B cell (primary cell): ENCODE data around the gene RAP1GAP2. TPM values are rescaled to one million over a fixed set of nuclear protein-coding genes. Genes with fewer than 3 reads are reported as not detected.

Source experiments
- ATAC-seq: fragments of 200-7000 bp; cut with Tn5 transposase; one replicate; pipeline ENCODE4 v1.10.0; 2021; ENCODE audit warnings: low read depth, mild to moderate bottlenecking, moderate number of reproducible peaks, moderate library complexity
- CTCF ChIA-PET: fragments of 350-600 bp; sonication (Branson Sonifier 250); formaldehyde crosslinking; loops from one replicate; lab custom pipeline; 2021; ENCODE audit warnings: antibody characterized with exemption, inconsistent platforms; lab: Charles Lee
- POLR2A ChIA-PET: fragments of 350-600 bp; sonication (Branson Sonifier 250); formaldehyde crosslinking; loops from one replicate; lab custom pipeline; 2021; ENCODE audit warnings: antibody characterized with exemption; lab: Charles Lee
- DNase-seq: peaks from one replicate; pipeline ENCODE4 v3.0.0; 2013
- H2AFZ ChIP-seq: 2 replicates; pipeline ENCODE4 v1.6.1; 2012; ENCODE audit warnings: mild to moderate bottlenecking, low read depth, low read length; ENCODE audit not compliant: insufficient read depth, poor library complexity, severe bottlenecking
- H3K27ac ChIP-seq, 2 donors: 1 replicate in 1 of 2; 2 replicates in 1 of 2; pipeline ENCODE4 v1.5.1; 2012 to 2013; ENCODE audit warnings: low read length in 2 of 2, mild to moderate bottlenecking in 2 of 2, moderate library complexity in 1 of 2
- H3K27me3 ChIP-seq, 4 experiments: fragments of 200-600 bp in 1 of 4; sonication (generic) in 1 of 4; replicated peaks in 1 of 4; 1 replicate in 2 of 4; 2 replicates in 2 of 4; pipeline versions ENCODE4 v1.6.1 to v1.7.0; 2013 to 2016; ENCODE audit warnings: low read length in 3 of 4, mild to moderate bottlenecking in 2 of 4, mixed read lengths in 1 of 4, moderate library complexity in 1 of 4; ENCODE audit not compliant: insufficient read depth in 4 of 4, control insufficient read depth in 3 of 4; ENCODE audit errors: control extremely low read depth in 1 of 4
- H3K36me3 ChIP-seq, 2 experiments: replicated peaks in 1 of 2; 1 replicate in 1 of 2; 2 replicates in 1 of 2; pipeline versions ENCODE4 v1.6.1 to v1.7.1; 2013; ENCODE audit warnings: low read length in 1 of 2; ENCODE audit not compliant: insufficient read depth in 2 of 2, control insufficient read depth in 1 of 2; ENCODE audit errors: control extremely low read depth in 1 of 2, extremely low read depth in 1 of 2
- H3K4me1 ChIP-seq, 2 donors: fragments of 200-600 bp in 1 of 2; sonication (generic) in 1 of 2; 1 replicate in 1 of 2; 2 replicates in 1 of 2; pipeline versions ENCODE4 v1.5.1 to v1.6.1; 2013 to 2017; ENCODE audit warnings: low read length in 2 of 2; ENCODE audit not compliant: control insufficient read depth in 2 of 2, insufficient read depth in 2 of 2
- H3K4me2 ChIP-seq: replicated peaks from 2 replicates; pipeline ENCODE3; 2012; ENCODE audit warnings: mild to moderate bottlenecking, low read depth, low read length; ENCODE audit not compliant: poor library complexity, severe bottlenecking
- H3K4me3 ChIP-seq, 5 experiments: fragments of 200-600 bp in 1 of 5; sonication (generic) in 1 of 5; 1 replicate in 3 of 5; 2 replicates in 2 of 5; pipeline versions ENCODE4 v1.5.1 to v1.7.0; 2011 to 2016; ENCODE audit warnings: low read length in 4 of 5, mild to moderate bottlenecking in 4 of 5, low read depth in 2 of 5, control low read depth in 1 of 5, moderate library complexity in 1 of 5; ENCODE audit not compliant: insufficient read depth in 1 of 5; ENCODE audit errors: control extremely low read depth in 1 of 5, extremely low read depth in 1 of 5
- H3K79me2 ChIP-seq: fragments of 200-600 bp; sonication (generic); one replicate; pipeline ENCODE4 v1.6.0; 2016; ENCODE audit warnings: low read length; ENCODE audit not compliant: control insufficient read depth, insufficient read depth
- H3K9ac ChIP-seq: fragments of 200-600 bp; sonication (generic); 2 replicates; pipeline ENCODE4 v1.6.1; 2017; ENCODE audit warnings: mild to moderate bottlenecking, low read length, moderate library complexity
- H3K9me3 ChIP-seq, 3 donors: one replicate each; pipeline versions ENCODE4 v1.6.1 to v1.7.1; 2013; ENCODE audit warnings: low read length in 2 of 3; ENCODE audit not compliant: control insufficient read depth in 2 of 3, insufficient read depth in 1 of 3; ENCODE audit errors: control extremely low read depth in 1 of 3
- H4K20me1 ChIP-seq: 2 replicates; pipeline ENCODE4 v1.6.0; 2012; ENCODE audit warnings: mild to moderate bottlenecking, low read length; ENCODE audit not compliant: insufficient read depth, control insufficient read depth, poor library complexity, severe bottlenecking
- H3K27ac Mint-ChIP-seq: one replicate; pipeline ENCODE4 v1.8.0; 2021; ENCODE audit warnings: mixed read lengths
- H3K27me3 Mint-ChIP-seq: one replicate; pipeline ENCODE4 v1.8.0; 2021; ENCODE audit warnings: mixed read lengths
- H3K4me1 Mint-ChIP-seq: one replicate; pipeline ENCODE4 v1.8.0; 2021; ENCODE audit warnings: mixed read lengths
- H3K4me3 Mint-ChIP-seq: one replicate; pipeline ENCODE4 v1.8.0; 2021; ENCODE audit warnings: mixed read lengths
- H3K9me3 Mint-ChIP-seq: one replicate; pipeline ENCODE4 v1.8.0; 2022; ENCODE audit warnings: mixed read lengths; ENCODE audit not compliant: insufficient read depth
- CTCF ChIP-seq: fragments of 200-600 bp; IDR thresholded peaks from one replicate; pipeline ENCODE4 v1.8.0; 2022; ENCODE audit warnings: antibody characterized with exemption, mild to moderate bottlenecking
- EZH2 ChIP-seq: IDR thresholded peaks from 2 replicates; pipeline ENCODE4 v1.6.1; 2012; ENCODE audit warnings: borderline replicate concordance, low read depth, mild to moderate bottlenecking, moderate library complexity, low read length; ENCODE audit not compliant: insufficient read depth, poor library complexity, severe bottlenecking
- WGBS: methylation state at CpG from one replicate; pipeline ENCODE4 v1.1.5; 2013; ENCODE audit warnings: missing lambda C conversion rate; ENCODE audit not compliant: insufficient coverage; 5-methylcytosine and 5-hydroxymethylcytosine counted together
- intact Hi-C: fragments of 100-400 bp; cut with micrococcal nuclease; formaldehyde crosslinking; loops from one replicate; pipeline ENCODE4 v1.10.0; 2022
- polyA plus RNA-seq: library from polyadenylated mRNA; depleted of rRNA; stranded (reverse); fragments of >200 nt; gene quantifications from 2 replicates; pipeline ENCODE4 v1.2.3, GENCODE V29; 2012
- total RNA-seq, 2 donors: library from RNA; stranded (reverse); fragments of 120-200 nt in 1 of 2; gene quantifications; 1 replicate in 1 of 2; 2 replicates in 1 of 2; pipeline versions ENCODE4 v1.2.3 to v1.2.4, GENCODE V29; 2013 to 2022

The RAP1GAP2 gene
- total and polyA plus RNA-seq, 2 donors (not counting 1 experiment from before 2014, with no cell fraction given) = 14.9 to 16.4 TPM

GRCh38 chr17:2964831-2965230 is 168.6 kb downstream of the RAP1GAP2 start:
- Mint-ChIP-seq H3K27me3 (no peaks in the 10 kb centered on the region), H3K27ac (no peak overlapping the region), H3K9me3 (no peaks in the 10 kb centered on the region), H3K4me3 (no peak overlapping the region), H3K4me1 (no peaks in the 10 kb centered on the region)
- no peak overlapping the region for H2AFZ ChIP-seq
- ATAC-seq (no peak), DNase-seq (no peak)
- intact Hi-C loops = no loop called here
- 86% methylated on average over 11 of the region's 11 CpGs for WGBS
- no peak for TF ChIP-seq CTCF
- TF ChIP-seq EZH2 = no peak
- POLR2A ChIA-PET = no interaction called here
- CTCF ChIA-PET = no interaction called here
- H3K9me3 ChIP-seq = no peaks in the 10 kb centered on the region
- no peaks in the 10 kb centered on the region for H3K79me2 ChIP-seq
- no peak overlapping the region for H3K4me3 ChIP-seq
- no peak overlapping the region for H3K27ac ChIP-seq
- H3K4me1 ChIP-seq = no peaks in the 10 kb centered on the region
- H3K4me2 ChIP-seq = no peak overlapping the region
- no peaks in the 10 kb centered on the region for H4K20me1 ChIP-seq
- H3K9ac ChIP-seq = no peak overlapping the region
- peaks cover 1 to 22% of the 10 kb centered on the region in 2 experiments for H3K36me3 ChIP-seq
- no peaks in the 10 kb centered on the region for H3K27me3 ChIP-seq

DNA sequence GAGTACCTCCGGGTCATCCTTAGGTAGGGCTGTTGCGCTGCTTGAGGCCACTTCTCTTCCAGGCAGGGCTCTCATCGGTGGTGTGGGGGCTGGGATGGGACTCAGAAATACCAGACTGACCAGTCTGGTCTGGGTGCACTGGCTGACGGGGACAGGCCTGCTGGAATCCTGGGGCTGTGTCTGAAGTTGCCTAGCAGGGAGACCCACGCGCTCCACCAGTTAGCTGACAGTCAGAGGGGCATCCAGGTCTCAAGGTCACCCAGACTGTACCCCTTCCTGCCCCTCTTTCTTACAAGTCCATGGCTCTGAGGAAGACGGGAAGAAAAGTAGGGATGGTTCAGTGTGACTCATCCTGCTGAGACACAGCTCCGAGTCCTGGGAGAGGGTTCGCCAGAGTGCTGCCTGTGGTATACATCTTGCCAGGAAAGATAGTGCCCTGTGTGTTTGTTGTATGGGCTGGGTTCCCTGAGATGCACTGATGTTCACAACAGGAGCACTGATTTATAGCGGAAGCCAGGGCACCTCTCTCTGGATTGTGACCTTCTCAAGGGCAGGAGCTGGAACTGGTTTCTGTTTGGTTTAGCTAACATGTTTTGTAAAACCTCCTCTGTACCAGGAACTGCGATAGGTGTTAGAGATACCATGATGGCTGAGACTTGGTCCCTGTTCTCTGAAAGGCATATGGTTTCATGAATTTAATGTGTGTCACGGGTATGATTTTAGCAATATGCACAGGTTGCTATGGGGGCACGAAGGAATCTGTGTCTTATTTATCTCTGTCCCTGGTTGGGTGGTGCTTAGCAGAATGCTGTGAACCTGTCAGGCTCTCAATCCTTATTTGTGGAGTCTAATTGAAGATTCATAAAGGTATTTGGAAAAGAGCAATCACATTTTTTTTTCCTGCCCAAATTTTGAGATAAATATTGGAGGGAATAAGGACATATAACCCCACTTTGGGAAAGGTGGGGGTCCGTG is 169.7 kb downstream of the RAP1GAP2 start:
- Histone ChIP-seq H3K4me1 (no peaks in the 10 kb centered on the region), H3K9ac (no peak overlapping the region), H2AFZ (no peak overlapping the region), H3K4me3 (no peak overlapping the region), H3K4me2 (no peak overlapping the region), H3K9me3 (no peaks in the 10 kb centered on the region), H3K27ac (no peak overlapping the region), H3K79me2 (no peaks in the 10 kb centered on the region), H3K36me3 (peaks cover 1 to 22% of the 10 kb centered on the region in 2 experiments), H4K20me1 (no peaks in the 10 kb centered on the region), H3K27me3 (no peaks in the 10 kb centered on the region)
- H3K27me3 Mint-ChIP-seq = no peaks in the 10 kb centered on the region
- intact Hi-C loops = no loop called here
- H3K4me3 Mint-ChIP-seq = no peak overlapping the region
- no peaks in the 10 kb centered on the region for H3K4me1 Mint-ChIP-seq
- no peaks in the 10 kb centered on the region for H3K9me3 Mint-ChIP-seq
- no peak overlapping the region for H3K27ac Mint-ChIP-seq
- ChIA-PET CTCF (no interaction called here), POLR2A (no interaction called here)
- no peak for ATAC-seq
- DNase-seq = no peak
- 98% methylated on average over 8 of the region's 14 CpGs for WGBS
- TF ChIP-seq CTCF (no peak), EZH2 (no peak)
